ENCODE results near the gene SH3BP5L. TPM values are rescaled to one million over a fixed set of nuclear protein-coding genes. Genes with fewer than 3 reads are reported as not detected.

SH3BP5L gene
- total and polyA plus RNA-seq, 2 of the 8 experiments (the other 6 are each of a cell fraction or from before 2014, with no cell fraction given): 20.2 to 28.4 TPM

GRCh38 chr1:248825909-248826760 lies at the start of gene SH3BP5L (continued):
- TF ChIP-seq RBBP5 (IDR thresholded peaks at IDR 0.05; ENCODE audit: borderline replicate concordance, low read depth, low read length): peak; percentile 86
- TF ChIP-seq SIRT6 (IDR thresholded peaks at IDR 0.05; ENCODE audit: low read length): no peak
- TF ChIP-seq CBX5 (IDR thresholded peaks at IDR 0.05; ENCODE audit: low read depth, low read length): no peak
- TF ChIP-seq KDM1A (IDR thresholded peaks at IDR 0.05; ENCODE audit: borderline replicate concordance, low read length): no peak
- TF ChIP-seq POLR2AphosphoS5 (IDR thresholded peaks at IDR 0.05; ENCODE audit: low read depth, low read length): peak; percentile 65
- no peak for TF ChIP-seq SUZ12 (IDR thresholded peaks at IDR 0.05; ENCODE audit: low read length)
- TF ChIP-seq BCL11A (IDR thresholded peaks at IDR 0.05; ENCODE audit: low read depth in 2 of 2, low read length in 2 of 2): no peak
- no peak for TF ChIP-seq SRF (IDR thresholded peaks at IDR 0.05; ENCODE audit: low read depth, low read length)
- peak; percentile 52 for TF ChIP-seq SAP30 (IDR thresholded peaks at IDR 0.05; ENCODE audit: insufficient read depth, insufficient replicate concordance, low read length)
- no peak; the same call in none of the 2 replicates for TF ChIP-seq TBP (IDR thresholded peaks at IDR 0.05; ENCODE audit: low read depth, low read length)
- TF ChIP-seq FOSL1 (IDR thresholded peaks at IDR 0.05; ENCODE audit: insufficient read depth, low read depth, low read length): no peak
- TF ChIP-seq CTCF (IDR thresholded peaks at IDR 0.05; ENCODE audit: control extremely low read depth in 1 of 3, insufficient read depth in 1 of 3, low read depth in 1 of 3, low read length in 3 of 3): peak; percentile 42 to 71 (median 60)
- no peak for TF ChIP-seq SP2 (IDR thresholded peaks at IDR 0.05; ENCODE audit: low read length)
- TF ChIP-seq RAD21 (IDR thresholded peaks at IDR 0.05 in 1 of 2, conservative IDR thresholded peaks at IDR 0.05 in 1 of 2; ENCODE audit: low read depth in 2 of 2, low read length in 2 of 2): peak; percentile 27 to 51; a peak in 3 of 4 replicates
- TF ChIP-seq EGR1 (IDR thresholded peaks at IDR 0.05; ENCODE audit: borderline replicate concordance, low read depth, low read length): peak; percentile 98
- no peak for TF ChIP-seq SP1 (IDR thresholded peaks at IDR 0.05; ENCODE audit: low read depth, low read length)
- no peak for TF ChIP-seq POU5F1 (IDR thresholded peaks at IDR 0.05; ENCODE audit: low read depth, low read length)
- no peak for TF ChIP-seq CBX8 (IDR thresholded peaks at IDR 0.05; ENCODE audit: borderline replicate concordance, low read depth, low read length)
- TF ChIP-seq ATF3 (IDR thresholded peaks at IDR 0.05; ENCODE audit: insufficient read depth, low read depth, low read length): no peak
- no peak for TF ChIP-seq TEAD4 (IDR thresholded peaks at IDR 0.05; ENCODE audit: low read depth, low read length)
- peak; percentile 96 for TF ChIP-seq ASH2L (IDR thresholded peaks at IDR 0.05; ENCODE audit: low read length)

Data from H1 (cell line).